ENCODE data around the gene ADAM17.

GRCh38 chr2:9460441-9461017 is 95.1 kb downstream of the ADAM17 start:
- no peak for TF ChIP-seq NR3C1 (IDR thresholded peaks at IDR 0.05)
- TF ChIP-seq CTCF (IDR thresholded peaks at IDR 0.05): no peak
- TF ChIP-seq ZSCAN20 (CRISPR knock-in tag; IDR thresholded peaks at IDR 0.05): no peak
- no peak for TF ChIP-seq MAX (IDR thresholded peaks at IDR 0.05)
- TF ChIP-seq KDM5A (IDR thresholded peaks at IDR 0.05): no peak
